Stimulated activated CD8-positive, alpha-beta memory T cell treated with anti-CD3 and anti-CD28 coated beads, Interleukin-4, amount 100 ng/mL, for 48 hours (primary cell): ENCODE results near the gene CDV3.

Experiments
- DNase-seq: peaks from one replicate; pipeline ENCODE4 v3.0.0-alpha.2; 2020

CDV3 gene

GRCh38 chr3:133608388-133608787 is 34.9 kb downstream of the CDV3 start:
- DNase-seq, result no peak

- no peak for DNase-seq
Observed at GRCh38 chr3:133610031-133610430, 36.5 kb downstream of the CDV3 start.

- no peak for DNase-seq
Observed at GRCh38 chr3:133611534-133611933, 38.0 kb downstream of the CDV3 start.

GRCh38 chr3:133620066-133620784 is 46.7 kb downstream of the CDV3 start:
- no peak for DNase-seq

- DNase-seq, result no peak
Observed at GRCh38 chr3:133627789-133628188, 54.3 kb downstream of the CDV3 start.

- DNase-seq, result no peak
Observed at GRCh38 chr3:133629146-133629545, 55.7 kb downstream of the CDV3 start.

GRCh38 chr3:133633439-133633838 is 60.0 kb downstream of the CDV3 start:
- no peak for DNase-seq
